B cell (primary cell): ENCODE measurements around the gene SLC1A2. TPM values are rescaled to one million over a fixed set of nuclear protein-coding genes. Genes with fewer than 3 reads are reported as not detected.

Experiments used
- ATAC-seq: fragments of 200-7000 bp; cut with Tn5 transposase; one replicate; pipeline ENCODE4 v1.10.0; 2021; ENCODE audit warnings: low read depth, mild to moderate bottlenecking, moderate number of reproducible peaks, moderate library complexity
- CTCF ChIA-PET: fragments of 350-600 bp; sonication (Branson Sonifier 250); formaldehyde crosslinking; loops from one replicate; lab custom pipeline; 2021; ENCODE audit warnings: antibody characterized with exemption, inconsistent platforms; lab: Charles Lee
- POLR2A ChIA-PET: fragments of 350-600 bp; sonication (Branson Sonifier 250); formaldehyde crosslinking; loops from one replicate; lab custom pipeline; 2021; ENCODE audit warnings: antibody characterized with exemption; lab: Charles Lee
- DNase-seq: peaks from one replicate; pipeline ENCODE4 v3.0.0; 2013
- H2AFZ ChIP-seq: 2 replicates; pipeline ENCODE4 v1.6.1; 2012; ENCODE audit warnings: mild to moderate bottlenecking, low read depth, low read length; ENCODE audit not compliant: insufficient read depth, poor library complexity, severe bottlenecking
- H3K27ac ChIP-seq, 2 donors: 1 replicate in 1 of 2; 2 replicates in 1 of 2; pipeline ENCODE4 v1.5.1; 2012 to 2013; ENCODE audit warnings: low read length in 2 of 2, mild to moderate bottlenecking in 2 of 2, moderate library complexity in 1 of 2
- H3K27me3 ChIP-seq, 4 experiments: fragments of 200-600 bp in 1 of 4; sonication (generic) in 1 of 4; replicated peaks in 1 of 4; 1 replicate in 2 of 4; 2 replicates in 2 of 4; pipeline versions ENCODE4 v1.6.1 to v1.7.0; 2013 to 2016; ENCODE audit warnings: low read length in 3 of 4, mild to moderate bottlenecking in 2 of 4, mixed read lengths in 1 of 4, moderate library complexity in 1 of 4; ENCODE audit not compliant: insufficient read depth in 4 of 4, control insufficient read depth in 3 of 4; ENCODE audit errors: control extremely low read depth in 1 of 4
- H3K36me3 ChIP-seq, 2 experiments: replicated peaks in 1 of 2; 1 replicate in 1 of 2; 2 replicates in 1 of 2; pipeline versions ENCODE4 v1.6.1 to v1.7.1; 2013; ENCODE audit warnings: low read length in 1 of 2; ENCODE audit not compliant: insufficient read depth in 2 of 2, control insufficient read depth in 1 of 2; ENCODE audit errors: control extremely low read depth in 1 of 2, extremely low read depth in 1 of 2
- H3K4me1 ChIP-seq, 2 donors: fragments of 200-600 bp in 1 of 2; sonication (generic) in 1 of 2; 1 replicate in 1 of 2; 2 replicates in 1 of 2; pipeline versions ENCODE4 v1.5.1 to v1.6.1; 2013 to 2017; ENCODE audit warnings: low read length in 2 of 2; ENCODE audit not compliant: control insufficient read depth in 2 of 2, insufficient read depth in 2 of 2
- H3K4me2 ChIP-seq: replicated peaks from 2 replicates; pipeline ENCODE3; 2012; ENCODE audit warnings: mild to moderate bottlenecking, low read depth, low read length; ENCODE audit not compliant: poor library complexity, severe bottlenecking
- H3K4me3 ChIP-seq, 5 experiments: fragments of 200-600 bp in 1 of 5; sonication (generic) in 1 of 5; 1 replicate in 3 of 5; 2 replicates in 2 of 5; pipeline versions ENCODE4 v1.5.1 to v1.7.0; 2011 to 2016; ENCODE audit warnings: low read length in 4 of 5, mild to moderate bottlenecking in 4 of 5, low read depth in 2 of 5, control low read depth in 1 of 5, moderate library complexity in 1 of 5; ENCODE audit not compliant: insufficient read depth in 1 of 5; ENCODE audit errors: control extremely low read depth in 1 of 5, extremely low read depth in 1 of 5
- H3K79me2 ChIP-seq: fragments of 200-600 bp; sonication (generic); one replicate; pipeline ENCODE4 v1.6.0; 2016; ENCODE audit warnings: low read length; ENCODE audit not compliant: control insufficient read depth, insufficient read depth
- H3K9ac ChIP-seq: fragments of 200-600 bp; sonication (generic); 2 replicates; pipeline ENCODE4 v1.6.1; 2017; ENCODE audit warnings: mild to moderate bottlenecking, low read length, moderate library complexity
- H3K9me3 ChIP-seq, 3 donors: one replicate each; pipeline versions ENCODE4 v1.6.1 to v1.7.1; 2013; ENCODE audit warnings: low read length in 2 of 3; ENCODE audit not compliant: control insufficient read depth in 2 of 3, insufficient read depth in 1 of 3; ENCODE audit errors: control extremely low read depth in 1 of 3
- H4K20me1 ChIP-seq: 2 replicates; pipeline ENCODE4 v1.6.0; 2012; ENCODE audit warnings: mild to moderate bottlenecking, low read length; ENCODE audit not compliant: insufficient read depth, control insufficient read depth, poor library complexity, severe bottlenecking
- H3K27ac Mint-ChIP-seq: one replicate; pipeline ENCODE4 v1.8.0; 2021; ENCODE audit warnings: mixed read lengths
- H3K27me3 Mint-ChIP-seq: one replicate; pipeline ENCODE4 v1.8.0; 2021; ENCODE audit warnings: mixed read lengths
- H3K4me1 Mint-ChIP-seq: one replicate; pipeline ENCODE4 v1.8.0; 2021; ENCODE audit warnings: mixed read lengths
- H3K4me3 Mint-ChIP-seq: one replicate; pipeline ENCODE4 v1.8.0; 2021; ENCODE audit warnings: mixed read lengths
- H3K9me3 Mint-ChIP-seq: one replicate; pipeline ENCODE4 v1.8.0; 2022; ENCODE audit warnings: mixed read lengths; ENCODE audit not compliant: insufficient read depth
- EZH2 ChIP-seq: IDR thresholded peaks from 2 replicates; pipeline ENCODE4 v1.6.1; 2012; ENCODE audit warnings: borderline replicate concordance, low read depth, mild to moderate bottlenecking, moderate library complexity, low read length; ENCODE audit not compliant: insufficient read depth, poor library complexity, severe bottlenecking
- WGBS: methylation state at CpG from one replicate; pipeline ENCODE4 v1.1.5; 2013; ENCODE audit warnings: missing lambda C conversion rate; ENCODE audit not compliant: insufficient coverage; 5-methylcytosine and 5-hydroxymethylcytosine counted together
- intact Hi-C: fragments of 100-400 bp; cut with micrococcal nuclease; formaldehyde crosslinking; loops from one replicate; pipeline ENCODE4 v1.10.0; 2022
- polyA plus RNA-seq: library from polyadenylated mRNA; depleted of rRNA; stranded (reverse); fragments of >200 nt; gene quantifications from 2 replicates; pipeline ENCODE4 v1.2.3, GENCODE V29; 2012
- total RNA-seq, 2 donors: library from RNA; stranded (reverse); fragments of 120-200 nt in 1 of 2; gene quantifications; 1 replicate in 1 of 2; 2 replicates in 1 of 2; pipeline versions ENCODE4 v1.2.3 to v1.2.4, GENCODE V29; 2013 to 2022
- TF ChIP-seq, protein P1 (sequence below): fragments of 200-600 bp; IDR thresholded peaks from one replicate; pipeline ENCODE4 v1.8.0; 2022; ENCODE audit warnings: antibody characterized with exemption, mild to moderate bottlenecking

SLC1A2 gene
- total and polyA plus RNA-seq, 2 donors (not counting 1 experiment from before 2014, with no cell fraction given) = not detected

- H3K4me1 Mint-ChIP-seq = peaks cover 2% of the 10 kb centered on the region
- Histone ChIP-seq H3K4me2 (no peak overlapping the region), H2AFZ (no peak overlapping the region), H3K27ac (no peak overlapping the region), H3K9ac (no peak overlapping the region), H3K4me1 (no peaks in the 10 kb centered on the region), H3K4me3 (no peak overlapping the region), H3K36me3 (no peaks in the 10 kb centered on the region), H3K27me3 (no peaks in the 10 kb centered on the region), H4K20me1 (no peaks in the 10 kb centered on the region), H3K79me2 (no peaks in the 10 kb centered on the region), H3K9me3 (peaks cover 0 to 2% (median 0%) of the 10 kb centered on the region in 3 donors)
- H3K27ac Mint-ChIP-seq = no peak overlapping the region
- no CpG with 5 or more reads among the region's 5 CpGs for WGBS
- H3K27me3 Mint-ChIP-seq = no peaks in the 10 kb centered on the region
- H3K9me3 Mint-ChIP-seq = no peaks in the 10 kb centered on the region
- DNase-seq = no peak
- POLR2A ChIA-PET = no interaction called here
- TF ChIP-seq, protein P1, sequence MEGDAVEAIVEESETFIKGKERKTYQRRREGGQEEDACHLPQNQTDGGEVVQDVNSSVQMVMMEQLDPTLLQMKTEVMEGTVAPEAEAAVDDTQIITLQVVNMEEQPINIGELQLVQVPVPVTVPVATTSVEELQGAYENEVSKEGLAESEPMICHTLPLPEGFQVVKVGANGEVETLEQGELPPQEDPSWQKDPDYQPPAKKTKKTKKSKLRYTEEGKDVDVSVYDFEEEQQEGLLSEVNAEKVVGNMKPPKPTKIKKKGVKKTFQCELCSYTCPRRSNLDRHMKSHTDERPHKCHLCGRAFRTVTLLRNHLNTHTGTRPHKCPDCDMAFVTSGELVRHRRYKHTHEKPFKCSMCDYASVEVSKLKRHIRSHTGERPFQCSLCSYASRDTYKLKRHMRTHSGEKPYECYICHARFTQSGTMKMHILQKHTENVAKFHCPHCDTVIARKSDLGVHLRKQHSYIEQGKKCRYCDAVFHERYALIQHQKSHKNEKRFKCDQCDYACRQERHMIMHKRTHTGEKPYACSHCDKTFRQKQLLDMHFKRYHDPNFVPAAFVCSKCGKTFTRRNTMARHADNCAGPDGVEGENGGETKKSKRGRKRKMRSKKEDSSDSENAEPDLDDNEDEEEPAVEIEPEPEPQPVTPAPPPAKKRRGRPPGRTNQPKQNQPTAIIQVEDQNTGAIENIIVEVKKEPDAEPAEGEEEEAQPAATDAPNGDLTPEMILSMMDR = no peak
- no peak for TF ChIP-seq EZH2
- CTCF ChIA-PET = no interaction called here
- intact Hi-C loops = no loop called here
- no peak for ATAC-seq
- no peak overlapping the region for H3K4me3 Mint-ChIP-seq
These were observed 130.4 kb downstream of the SLC1A2 start for GRCh38 chr11:35288817-35289541.

GRCh38 chr11:35288309-35288708 is 131.0 kb downstream of the SLC1A2 start:
- no CpG with 5 or more reads among the region's 3 CpGs for WGBS
- Histone ChIP-seq H3K27me3 (no peaks in the 10 kb centered on the region), H3K9me3 (peaks cover 0 to 2% (median 0%) of the 10 kb centered on the region in 3 donors), H3K36me3 (no peaks in the 10 kb centered on the region), H3K27ac (no peak overlapping the region), H3K9ac (no peak overlapping the region), H3K4me3 (no peak overlapping the region), H3K4me2 (no peak overlapping the region), H3K4me1 (no peaks in the 10 kb centered on the region), H3K79me2 (no peaks in the 10 kb centered on the region), H4K20me1 (no peaks in the 10 kb centered on the region), H2AFZ (no peak overlapping the region)
- no peak for DNase-seq
- no peak overlapping the region for H3K4me3 Mint-ChIP-seq
- ChIA-PET POLR2A (no interaction called here), CTCF (no interaction called here)
- no peaks in the 10 kb centered on the region for H3K9me3 Mint-ChIP-seq
- TF ChIP-seq, protein P1 = no peak
- no peak for TF ChIP-seq EZH2
- ATAC-seq = no peak
- H3K27me3 Mint-ChIP-seq = no peaks in the 10 kb centered on the region
- no peak overlapping the region for H3K27ac Mint-ChIP-seq
- H3K4me1 Mint-ChIP-seq = peaks cover 2% of the 10 kb centered on the region
- intact Hi-C loops = no loop called here
